HepG2 (cell line): ENCODE measurements around the gene UNC93A. TPM values are rescaled to one million over a fixed set of nuclear protein-coding genes. Genes with fewer than 3 reads are reported as not detected.

Source experiments
- AFF4 ChIP-seq: sonication (generic); formaldehyde crosslinking; IDR thresholded peaks from 2 replicates; pipeline ENCODE4 v1.4.0; 2020; ENCODE audit warnings: missing genetic modification reagents
- AHR ChIP-seq: IDR thresholded peaks from 2 replicates; pipeline ENCODE4 v1.6.1; 2018; ENCODE audit warnings: missing genetic modification reagents, missing compliant biosample characterization
- ATF4 ChIP-seq, 2 experiments: fragments of 450-650 bp in 1 of 2; sonication (generic) in 1 of 2; formaldehyde crosslinking; IDR thresholded peaks; 2 replicates each; pipeline versions ENCODE4 v1.5.0 to v1.8.0; 2020 to 2022; ENCODE audit warnings: mild to moderate bottlenecking in 1 of 2, missing genetic modification reagents in 1 of 2
- HNRNPK ChIP-seq: fragments of 200-400 bp; formaldehyde crosslinking; IDR thresholded peaks from 2 replicates; pipeline ENCODE4 v1.6.1; 2018; ENCODE audit warnings: low read length, low read depth, moderate library complexity, mild to moderate bottlenecking; ENCODE audit not compliant: poor library complexity, severe bottlenecking
- PRMT3 ChIP-seq: sonication (generic); formaldehyde crosslinking; IDR thresholded peaks from 2 replicates; pipeline ENCODE4 v1.8.1; 2022; ENCODE audit warnings: low read depth, mild to moderate bottlenecking, moderate library complexity, missing genetic modification reagents, borderline replicate concordance
- SALL1 ChIP-seq: sonication (generic); formaldehyde crosslinking; IDR thresholded peaks from 2 replicates; pipeline ENCODE4 v1.8.0; 2022; ENCODE audit warnings: mild to moderate bottlenecking, missing genetic modification reagents
- ZNF710 ChIP-seq: sonication (generic); formaldehyde crosslinking; IDR thresholded peaks from 2 replicates; pipeline ENCODE4 v1.5.0; 2020; ENCODE audit warnings: mild to moderate bottlenecking, missing genetic modification reagents, borderline replicate concordance
- polyA plus RNA-seq, 8 experiments: library from polyadenylated mRNA; depleted of rRNA in 3 of 8; stranded (reverse) in 7 of 8; unstranded in 1 of 8; fragments of >200 nt; fragmentation: Illumina TruSeq in 4 of 8; extraction: Trizol in 4 of 8; gene quantifications; 2 replicates each; pipeline versions ENCODE4 v1.2.1 to v1.2.3, GENCODE V29; 2011 to 2016; ENCODE audit warnings: low read depth in 4 of 8, missing spikeins in 1 of 8, mixed read lengths in 1 of 8; ENCODE audit not compliant: insufficient read depth in 1 of 8
- total RNA-seq, 5 experiments: library from RNA; depleted of rRNA; stranded (reverse); fragments of >200 nt; fragmentation: Illumina TruSeq; extraction: Trizol; gene quantifications; 2 replicates each; pipeline ENCODE4 v1.2.3, GENCODE V29; 2016; ENCODE audit warnings: low read depth in 1 of 5
- TF ChIP-seq, protein P1 (sequence below): sonication (generic); formaldehyde crosslinking; IDR thresholded peaks from 2 replicates; pipeline ENCODE4 v1.4.0; 2020; ENCODE audit warnings: mild to moderate bottlenecking, missing genetic modification reagents
- TF ChIP-seq, protein P2 (sequence below): IDR thresholded peaks from 2 replicates; pipeline ENCODE4 v1.6.1; 2016; ENCODE audit warnings: low read depth, borderline replicate concordance

Gene UNC93A
- total and polyA plus RNA-seq, 2 of the 13 experiments (the other 11 are each of a cell fraction or from before 2014, with no cell fraction given): 11.0 to 42.7 TPM

- TF ChIP-seq, protein P1, sequence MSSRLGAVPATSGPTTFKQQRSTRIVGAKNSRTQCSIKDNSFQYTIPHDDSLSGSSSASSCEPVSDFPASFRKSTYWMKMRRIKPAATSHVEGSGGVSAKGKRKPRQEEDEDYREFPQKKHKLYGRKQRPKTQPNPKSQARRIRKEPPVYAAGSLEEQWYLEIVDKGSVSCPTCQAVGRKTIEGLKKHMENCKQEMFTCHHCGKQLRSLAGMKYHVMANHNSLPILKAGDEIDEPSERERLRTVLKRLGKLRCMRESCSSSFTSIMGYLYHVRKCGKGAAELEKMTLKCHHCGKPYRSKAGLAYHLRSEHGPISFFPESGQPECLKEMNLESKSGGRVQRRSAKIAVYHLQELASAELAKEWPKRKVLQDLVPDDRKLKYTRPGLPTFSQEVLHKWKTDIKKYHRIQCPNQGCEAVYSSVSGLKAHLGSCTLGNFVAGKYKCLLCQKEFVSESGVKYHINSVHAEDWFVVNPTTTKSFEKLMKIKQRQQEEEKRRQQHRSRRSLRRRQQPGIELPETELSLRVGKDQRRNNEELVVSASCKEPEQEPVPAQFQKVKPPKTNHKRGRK (CRISPR knock-in tag): 0 out of 2 replicates have a peak, but pooled peaks have one; percentile 57
- TF ChIP-seq, protein P2, sequence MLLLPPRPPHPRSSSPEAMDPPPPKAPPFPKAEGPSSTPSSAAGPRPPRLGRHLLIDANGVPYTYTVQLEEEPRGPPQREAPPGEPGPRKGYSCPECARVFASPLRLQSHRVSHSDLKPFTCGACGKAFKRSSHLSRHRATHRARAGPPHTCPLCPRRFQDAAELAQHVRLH (CRISPR knock-in tag): no peak
- 0 out of 2 replicates have a peak, but pooled peaks have one; percentile 10 for TF ChIP-seq SALL1 (CRISPR knock-in tag)
- peak; percentile 37; the same call in 1 of the 2 replicates for TF ChIP-seq ZNF710
- no peak for TF ChIP-seq PRMT3 (CRISPR knock-in tag)
- no peak for TF ChIP-seq ATF4 (CRISPR knock-in tag; IDR thresholded peaks at IDR 0.05)
- TF ChIP-seq AHR (CRISPR knock-in tag): no peak
- no peak for TF ChIP-seq AFF4 (CRISPR knock-in tag)
- peak; percentile 27 for TF ChIP-seq HNRNPK
- TF ChIP-seq, all 625 proteins: peak for 7
These were observed 47.5 kb downstream of the UNC93A start (continued) for GRCh38 chr6:167338541-167339117.
